Omental fat pad (tissue), 4 donors: Measurements from ENCODE around the gene KLHL8. TPM values are rescaled to one million over a fixed set of nuclear protein-coding genes. Genes with fewer than 3 reads are reported as not detected.

ENCODE experiments used
- ATAC-seq: fragments of 150-250 bp; one replicate; pipeline ENCODE4 v1.9.1; 2016; ENCODE audit warnings: mild to moderate bottlenecking, moderate library complexity; ENCODE audit not compliant: low FRiP score
- DNase-seq: peaks from one replicate; pipeline ENCODE4 v3.0.0-alpha.2; 2019; ENCODE audit warnings: low spot score
- CTCF ChIP-seq, 3 donors: fragments of 450-650 bp; IDR thresholded peaks; one replicate each; pipeline ENCODE4 v1.5.1; 2016 to 2017; ENCODE audit warnings: antibody characterized with exemption in 3 of 3, mild to moderate bottlenecking in 3 of 3, moderate library complexity in 2 of 3
- total RNA-seq, 4 donors: library from RNA; depleted of rRNA; stranded (reverse); fragments of >200 nt; gene quantifications; one replicate each; pipeline ENCODE4 v1.1.0, GENCODE V29; 2016

The KLHL8 gene
- total RNA-seq, 4 donors from 2014 or later = 8.4 to 12.1 (median 10.4) TPM

- DNase-seq (no peak), ATAC-seq (no peak)
- no peak for TF ChIP-seq CTCF (IDR thresholded peaks at IDR 0.05)
Measured at GRCh38 chr4:87216469-87216868, 3.9 kb downstream of the KLHL8 start.

GRCh38 chr4:87213421-87214075, 6.9 kb downstream of the KLHL8 start:
- ATAC-seq (no peak), DNase-seq (no peak)
- TF ChIP-seq CTCF (IDR thresholded peaks at IDR 0.05) = no peak

- no peak for TF ChIP-seq CTCF (IDR thresholded peaks at IDR 0.05)
- DNase-seq (no peak), ATAC-seq (no peak)
Measured at GRCh38 chr4:87211249-87211952, 9.0 kb downstream of the KLHL8 start.

DNA sequence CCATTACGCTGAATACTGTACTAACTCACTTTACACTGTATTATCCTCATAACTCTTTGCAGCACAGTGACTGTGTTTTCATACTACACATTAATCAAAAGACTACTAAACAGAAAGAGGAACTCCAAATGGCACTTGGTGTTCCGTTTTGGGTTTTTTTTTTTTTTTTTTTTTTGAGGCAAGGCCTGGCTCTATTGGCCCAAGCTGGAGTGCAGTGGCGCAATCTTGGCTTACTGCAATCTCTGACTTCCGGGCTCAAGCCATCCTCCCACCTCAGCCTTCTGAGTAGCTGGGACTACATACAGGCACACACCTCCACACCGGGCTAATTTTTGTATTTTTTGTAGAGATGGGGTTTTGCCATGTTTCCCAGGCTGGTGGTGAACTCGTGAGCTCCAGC, 10.7 kb downstream of the KLHL8 start:
- ATAC-seq = peak; percentile 66
- no peak for TF ChIP-seq CTCF (IDR thresholded peaks at IDR 0.05)
- DNase-seq = no peak

- ATAC-seq = no peak
- no peak for DNase-seq
Measured at GRCh38 chr4:87209182-87209581, 11.2 kb downstream of the KLHL8 start.

DNA sequence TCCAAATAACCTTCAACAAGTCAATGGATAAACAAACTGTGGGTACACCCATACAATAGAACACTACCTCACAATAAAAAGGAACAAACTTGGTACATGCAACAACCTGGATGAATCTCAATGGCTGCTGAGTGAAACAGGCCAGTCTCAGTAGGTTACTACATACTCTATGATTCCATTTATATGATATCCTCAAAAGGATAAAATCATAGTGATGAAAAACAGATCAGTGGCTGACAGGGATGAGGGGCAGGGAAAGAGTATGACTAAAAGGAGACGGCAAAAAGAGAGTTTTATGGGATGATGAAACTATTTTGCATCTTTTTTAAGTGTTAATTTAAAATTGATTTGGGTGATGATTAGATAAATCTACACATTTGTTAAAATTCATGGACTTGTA, 15.9 kb downstream of the KLHL8 start:
- ATAC-seq (no peak), DNase-seq (no peak)
- no peak for TF ChIP-seq CTCF (IDR thresholded peaks at IDR 0.05)

More at GRCh38 chr4:87209182-87209581, 11.2 kb downstream of the KLHL8 start:
- TF ChIP-seq CTCF (IDR thresholded peaks at IDR 0.05) = no peak

- no peak for DNase-seq
- TF ChIP-seq CTCF (IDR thresholded peaks at IDR 0.05) = no peak
- no peak for ATAC-seq
Measured at GRCh38 chr4:87196927-87197326, 23.5 kb downstream of the KLHL8 start.
